HG03378 (cell line): Measurements from ENCODE around the gene GRK1.

Experiments
- ATAC-seq: cut with Tn5 transposase; IDR thresholded peaks from one replicate; pipeline ENCODE4 v1.9.1; 2021; ENCODE audit warnings: mild to moderate bottlenecking, moderate library complexity; ENCODE audit not compliant: unreplicated experiment

Gene GRK1

DNA sequence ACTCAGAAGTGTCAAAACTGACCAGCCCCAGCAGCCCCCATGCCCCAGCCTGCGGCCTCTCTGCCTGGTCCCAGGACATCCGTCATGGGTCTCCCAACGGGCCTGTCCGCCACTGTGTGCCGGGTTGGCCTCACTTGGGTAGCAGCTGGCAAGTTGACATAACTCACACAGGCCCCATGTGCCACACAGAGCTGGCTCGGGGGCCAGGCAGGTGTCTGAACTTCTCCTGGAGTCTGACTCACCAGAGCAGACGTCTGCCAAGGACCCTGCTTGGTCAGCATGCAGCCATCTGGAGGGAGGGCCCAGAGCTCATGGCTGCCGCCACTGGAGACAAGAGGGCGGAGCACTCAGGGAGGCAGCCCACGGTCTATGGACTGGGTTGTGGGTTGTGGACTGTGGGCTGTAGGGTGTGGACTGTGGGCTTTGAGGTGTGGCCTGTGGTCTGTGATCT is 60.0 kb downstream of the GRK1 start:
- no peak for ATAC-seq

DNA sequence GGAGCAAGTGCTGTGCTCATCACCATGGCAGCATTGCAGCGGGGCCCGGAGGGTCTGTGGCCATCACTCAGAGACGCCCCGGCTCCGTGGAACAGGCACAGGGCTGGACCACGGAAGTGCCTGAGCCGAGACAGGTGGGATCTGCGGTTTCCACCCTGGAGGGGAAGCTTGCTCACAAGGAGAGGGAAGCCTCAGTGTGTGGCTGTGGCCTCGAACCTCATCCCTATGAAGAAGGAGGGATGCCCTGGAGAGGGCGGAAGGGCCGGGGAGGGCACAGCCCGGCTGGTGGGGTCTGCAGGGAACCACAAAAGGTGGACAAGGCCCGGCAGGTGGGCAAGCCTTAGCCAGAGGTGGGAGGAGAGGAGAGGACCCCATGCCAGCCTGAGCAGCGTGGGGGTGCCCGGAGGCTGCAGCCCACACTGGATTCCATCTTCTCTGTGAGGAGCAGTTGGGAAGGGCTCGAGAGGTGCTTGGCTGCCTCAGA is 61.6 kb downstream of the GRK1 start:
- ATAC-seq = no peak

DNA sequence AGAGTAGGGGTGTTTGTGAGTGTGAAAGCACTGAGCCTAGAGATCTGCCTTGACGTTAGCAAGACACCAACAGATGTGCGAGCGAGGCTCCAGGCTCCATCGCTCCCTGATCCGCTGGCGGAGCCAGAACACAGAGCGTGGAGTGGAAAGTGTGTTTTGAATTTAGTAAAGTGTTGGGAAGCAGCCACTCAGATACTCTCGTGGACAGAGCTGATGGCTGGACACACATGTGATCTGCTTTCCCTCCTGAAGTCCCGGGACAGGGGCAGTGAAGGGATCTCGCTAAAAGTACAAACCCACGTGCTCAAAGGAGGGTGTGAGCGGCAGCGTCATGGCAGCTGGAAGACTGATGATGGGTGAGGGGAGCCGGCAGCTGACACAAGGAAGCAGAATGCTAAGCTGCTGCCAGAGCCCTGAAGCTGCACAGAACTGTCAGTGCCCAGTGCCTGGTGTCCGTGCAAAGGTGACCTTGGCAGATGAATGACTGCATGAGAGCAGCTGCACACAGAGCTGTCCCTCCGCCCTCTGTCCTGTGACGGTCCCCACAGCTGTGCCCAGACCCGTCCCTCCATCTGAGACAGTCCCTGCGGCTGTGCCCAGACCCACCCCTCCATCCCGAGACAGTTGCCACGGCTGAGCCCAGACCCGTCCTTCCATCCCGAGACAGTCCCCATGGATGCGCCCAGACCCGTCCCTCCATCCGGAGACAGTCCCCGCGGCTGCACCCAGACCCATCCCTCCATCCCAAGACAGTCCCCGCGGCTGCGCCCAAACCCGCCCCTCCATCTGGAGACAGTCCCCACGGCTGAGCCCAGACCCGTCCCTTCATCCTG is 62.4 kb downstream of the GRK1 start:
- no peak for ATAC-seq

DNA sequence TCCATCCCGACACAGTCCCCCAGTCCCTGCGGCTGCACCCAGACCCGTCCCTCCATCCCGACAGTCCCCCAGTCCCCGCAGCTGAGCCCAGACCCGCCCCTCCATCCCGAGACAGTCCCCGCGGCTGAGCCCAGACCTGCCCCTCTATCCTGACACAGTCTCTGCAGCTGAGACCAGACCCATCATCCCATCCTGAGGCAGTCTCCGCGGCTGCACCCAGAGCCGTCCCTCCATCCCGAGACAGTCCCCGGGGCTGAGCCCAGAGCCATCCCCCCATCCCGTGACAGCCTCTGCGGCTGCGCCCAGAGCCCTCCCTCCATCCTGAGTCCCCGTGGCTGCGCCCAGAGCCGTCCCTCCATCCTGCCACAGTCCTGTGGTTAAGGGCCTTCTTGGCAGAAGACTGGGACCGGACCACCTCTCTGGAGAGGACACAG is 63.3 kb downstream of the GRK1 start:
- ATAC-seq = no peak

DNA sequence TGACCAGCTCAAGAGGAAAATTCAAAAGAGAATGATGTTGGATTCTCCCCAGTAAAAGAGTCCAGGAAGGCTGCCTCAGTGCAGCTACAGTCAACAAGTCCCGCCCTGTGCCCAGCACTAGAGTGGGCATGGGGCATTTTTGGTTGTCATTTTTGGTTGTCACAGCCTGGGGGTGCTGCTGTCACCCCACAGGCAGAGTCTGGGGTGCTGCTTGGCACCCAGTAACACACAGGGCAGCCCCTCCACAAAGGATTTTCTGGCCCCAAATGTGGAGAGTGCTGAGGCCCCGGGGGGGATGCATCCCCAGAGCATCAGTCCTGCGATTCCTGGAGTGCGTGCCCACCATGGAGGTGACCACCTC is 63.8 kb downstream of the GRK1 start:
- no peak for ATAC-seq

DNA sequence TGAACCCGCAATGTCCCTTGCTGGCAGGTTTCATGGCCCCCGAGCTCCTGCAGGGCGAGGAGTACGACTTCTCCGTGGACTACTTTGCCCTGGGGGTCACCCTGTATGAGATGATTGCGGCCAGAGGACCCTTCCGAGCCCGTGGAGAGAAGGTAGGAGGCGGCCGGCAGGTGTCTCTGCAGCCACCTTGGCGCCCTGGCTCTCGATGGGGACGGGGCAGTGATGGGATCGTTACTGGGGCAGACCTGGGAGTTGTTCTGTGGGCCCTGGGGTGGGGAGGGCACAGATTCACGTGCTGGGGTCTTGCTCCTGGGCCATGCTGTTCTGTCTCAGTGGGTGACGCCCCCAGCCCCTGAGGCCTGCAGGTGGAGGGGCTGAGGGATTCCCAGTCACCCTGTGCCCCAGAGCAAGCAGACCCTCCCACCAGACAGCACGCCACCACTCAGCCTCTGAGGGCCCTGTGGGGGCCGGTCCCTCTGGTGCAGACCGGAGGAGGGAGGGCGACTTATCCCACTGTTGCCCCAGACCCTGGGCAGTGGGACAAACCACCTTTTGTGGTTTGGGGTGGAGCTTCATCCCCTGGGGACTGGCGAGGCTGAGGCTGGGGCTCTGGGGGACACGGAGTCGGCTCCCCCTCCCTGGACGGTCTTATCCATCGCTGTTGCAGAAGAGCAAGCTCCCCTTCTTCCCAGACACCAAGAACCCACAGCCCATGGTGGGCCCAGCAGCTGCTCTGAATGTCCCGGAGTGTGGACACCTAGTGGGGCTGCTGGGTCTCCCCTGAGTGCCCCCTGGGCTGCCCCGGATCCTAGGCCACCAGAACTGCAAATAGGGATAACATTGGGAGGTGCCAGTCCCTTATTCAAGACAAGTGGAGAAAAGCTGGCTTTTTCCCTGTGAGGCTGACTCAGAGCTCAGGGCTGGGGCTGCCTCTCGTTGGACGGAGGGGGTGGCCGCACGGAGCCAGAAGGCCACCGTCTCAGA is 64.5 kb downstream of the GRK1 start:
- no peak for ATAC-seq

DNA sequence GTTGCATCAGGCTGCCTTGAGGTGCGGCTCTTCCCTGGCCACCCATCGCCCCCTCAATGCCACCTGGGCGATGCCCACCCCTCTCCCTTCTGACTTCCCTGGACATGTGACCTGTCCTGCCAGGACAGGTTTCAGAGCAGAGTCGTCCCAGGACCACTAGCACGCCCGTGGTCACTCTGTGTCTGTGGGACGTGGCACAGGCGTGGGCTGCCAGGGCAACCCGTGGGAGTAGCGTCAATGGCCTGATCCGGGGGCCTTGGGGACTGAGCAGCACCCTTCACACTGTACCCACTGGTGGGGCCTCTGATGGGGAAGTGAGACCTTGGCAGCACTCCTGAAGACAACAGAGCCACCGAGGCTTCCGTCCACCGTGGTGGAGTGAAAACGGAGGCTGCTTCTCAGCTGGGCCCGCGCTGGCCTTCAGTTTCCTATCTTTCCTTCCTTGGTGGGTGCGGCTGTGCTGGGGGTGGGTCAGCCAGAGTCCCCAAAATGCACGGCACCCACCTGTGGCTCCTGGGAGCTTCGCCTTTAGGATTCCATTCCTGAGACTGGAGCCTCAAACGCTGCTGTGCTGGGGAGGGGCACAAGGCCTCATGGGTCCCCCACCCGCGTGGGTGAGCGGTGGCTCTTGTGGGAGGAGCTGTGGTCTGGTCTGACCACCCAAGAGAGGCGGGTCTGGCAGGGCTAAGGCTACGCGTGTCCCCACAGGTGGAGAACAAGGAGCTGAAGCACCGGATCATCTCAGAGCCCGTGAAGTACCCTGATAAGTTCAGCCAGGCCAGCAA is 65.3 kb downstream of the GRK1 start:
- ATAC-seq = no peak

DNA sequence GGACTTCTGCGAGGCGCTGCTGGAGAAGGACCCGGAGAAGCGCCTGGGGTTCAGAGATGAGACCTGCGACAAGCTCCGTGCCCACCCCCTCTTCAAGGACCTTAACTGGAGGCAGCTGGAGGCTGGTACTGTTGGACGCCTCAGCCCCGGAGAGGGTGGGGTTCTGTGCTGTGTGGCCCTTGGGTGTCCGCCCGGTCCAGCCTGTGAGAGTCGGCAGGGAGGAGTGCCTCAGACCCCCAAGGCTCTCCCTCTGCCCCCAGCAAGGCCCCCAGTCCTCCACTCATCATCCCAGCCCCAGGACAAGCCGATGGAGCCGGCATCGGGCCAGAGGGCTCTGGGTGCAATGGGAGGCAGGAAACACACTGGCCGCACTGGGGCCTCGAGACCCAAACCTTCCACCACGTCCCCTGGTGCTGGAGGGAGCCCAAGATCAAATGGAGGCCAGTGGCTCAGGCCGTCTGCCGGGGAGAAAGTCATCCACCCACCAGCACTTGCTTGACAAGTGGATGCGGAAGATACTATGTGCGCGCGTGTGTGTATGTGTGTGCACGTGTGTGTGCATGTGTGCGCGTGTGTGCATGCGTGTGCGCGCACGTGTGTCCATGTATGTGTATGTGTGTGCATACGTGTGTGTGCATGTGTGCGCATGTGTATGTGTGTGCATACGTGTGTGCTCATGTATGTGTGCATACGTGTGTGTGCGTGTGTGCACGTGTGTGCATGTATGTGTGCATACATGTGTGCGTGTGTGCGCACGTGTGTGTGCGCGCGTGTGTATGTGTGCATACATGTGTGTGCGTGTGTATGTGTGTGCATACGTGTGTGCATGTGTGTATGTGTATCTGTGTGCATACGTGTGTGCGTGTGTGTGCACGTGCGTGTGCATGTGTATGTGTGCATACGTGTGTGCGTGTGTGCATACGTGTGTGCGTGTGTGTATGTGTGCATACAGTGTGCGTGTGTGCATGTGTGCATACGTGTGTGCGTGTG is 66.2 kb downstream of the GRK1 start:
- no peak for ATAC-seq

DNA sequence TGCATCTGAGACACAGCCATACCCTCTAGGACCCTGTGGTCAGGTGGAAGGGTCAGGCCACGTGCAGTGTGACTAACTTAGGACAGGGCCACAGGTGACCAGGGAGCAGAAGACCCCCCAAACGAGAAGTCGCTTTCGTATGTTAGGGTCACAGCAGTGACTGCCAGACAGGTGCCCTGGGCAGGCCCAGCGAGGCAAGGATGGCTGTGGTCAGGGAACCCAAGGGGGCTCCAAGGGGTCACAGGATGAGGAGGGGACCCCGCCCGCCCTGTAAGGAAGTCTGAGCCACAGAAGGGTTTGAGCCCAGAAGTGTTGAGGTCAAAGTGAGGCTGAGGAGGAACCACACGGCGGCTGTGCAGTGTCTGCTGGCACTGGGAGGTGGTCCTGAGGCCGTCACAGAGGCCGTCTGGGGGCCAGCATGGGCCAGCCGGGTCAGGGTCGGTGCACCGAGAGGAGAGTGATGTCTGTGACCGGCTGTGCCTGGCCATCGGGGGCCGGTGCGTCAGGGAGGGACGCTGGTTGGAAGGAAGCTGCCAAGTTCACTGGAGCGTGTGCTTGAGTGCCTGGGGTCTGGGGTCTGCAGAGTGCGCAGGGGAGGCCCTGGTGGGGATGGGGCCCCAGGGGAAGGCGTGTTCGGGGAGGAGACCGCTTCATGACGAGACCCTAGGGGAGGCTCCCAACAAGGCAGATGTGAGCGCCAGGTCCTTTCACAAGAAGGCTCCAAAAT is 67.2 kb downstream of the GRK1 start:
- no peak for ATAC-seq

DNA sequence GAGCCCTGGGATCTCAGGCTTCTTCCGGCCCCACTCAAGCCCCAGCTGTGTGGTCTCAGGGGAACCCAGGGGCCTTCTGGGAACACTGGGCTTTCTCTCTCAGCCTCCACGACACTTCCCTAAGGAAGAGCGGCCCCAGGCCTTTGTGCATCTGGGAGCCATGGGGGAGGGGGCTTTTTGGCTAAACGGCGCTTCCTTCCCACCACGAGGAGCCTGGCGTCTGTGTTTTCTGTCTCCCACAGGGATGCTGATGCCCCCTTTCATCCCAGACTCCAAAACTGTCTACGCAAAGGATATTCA is 67.8 kb downstream of the GRK1 start:
- no peak for ATAC-seq

DNA sequence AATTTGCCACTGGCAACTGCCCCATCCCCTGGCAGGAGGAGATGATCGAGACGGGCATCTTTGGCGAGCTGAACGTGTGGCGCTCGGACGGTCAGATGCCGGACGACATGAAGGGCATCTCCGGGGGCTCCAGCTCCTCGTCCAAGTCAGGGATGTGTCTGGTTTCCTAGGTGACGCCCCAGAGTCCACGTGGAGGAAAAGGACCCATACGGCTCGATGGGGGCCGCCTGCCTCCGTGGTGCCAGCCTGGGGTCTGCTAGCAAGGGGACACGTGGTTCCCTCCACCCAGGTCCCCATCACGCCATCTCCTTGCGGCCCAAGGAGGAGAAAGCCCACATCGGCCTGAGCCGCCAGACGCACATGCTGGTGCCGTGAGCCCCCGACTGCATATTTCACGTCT is 68.2 kb downstream of the GRK1 start:
- ATAC-seq = no peak

DNA sequence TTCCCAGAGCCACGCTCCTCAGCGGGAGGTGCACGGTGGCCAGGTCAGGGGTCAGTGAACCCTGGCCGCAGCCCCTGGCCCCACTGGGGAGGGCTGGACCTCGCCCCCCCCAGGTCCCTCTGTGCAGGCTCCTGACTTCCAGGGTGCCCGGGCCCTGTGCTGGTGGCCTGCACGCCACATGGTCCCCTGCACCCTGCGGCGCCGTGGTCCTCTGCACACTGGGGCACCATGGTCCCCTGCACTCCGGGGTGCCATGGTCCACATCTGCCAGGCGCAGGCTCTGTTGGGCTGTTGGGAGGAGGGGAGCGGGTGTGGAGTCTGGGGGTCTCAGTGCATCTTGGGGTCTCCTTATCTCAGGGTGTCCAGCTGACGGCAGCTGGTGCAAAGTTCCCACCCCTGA is 68.7 kb downstream of the GRK1 start:
- no peak for ATAC-seq

DNA sequence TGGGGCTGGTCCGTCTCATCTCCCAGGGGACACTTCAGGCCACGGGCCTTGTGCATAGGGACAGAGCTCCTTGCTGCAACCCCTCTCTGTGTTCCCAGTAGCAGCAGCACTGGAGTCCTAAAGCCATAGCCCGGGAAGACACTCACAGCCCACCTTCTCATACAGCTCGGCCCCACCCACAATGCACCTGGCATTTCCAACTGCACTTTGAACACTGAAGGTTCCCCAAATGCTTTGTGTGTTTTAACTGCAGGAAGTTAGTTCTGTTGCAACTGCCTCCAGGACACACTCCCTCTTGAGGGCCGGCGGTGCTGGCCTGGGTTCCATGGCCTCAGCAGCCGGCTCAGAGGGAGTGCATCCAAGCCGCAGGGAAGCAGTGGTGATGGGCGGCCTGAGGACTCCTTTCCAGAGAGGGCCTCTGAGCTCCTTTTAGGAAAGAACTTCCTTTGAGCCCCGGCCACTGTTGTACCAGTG is 69.3 kb downstream of the GRK1 start:
- no peak for ATAC-seq

DNA sequence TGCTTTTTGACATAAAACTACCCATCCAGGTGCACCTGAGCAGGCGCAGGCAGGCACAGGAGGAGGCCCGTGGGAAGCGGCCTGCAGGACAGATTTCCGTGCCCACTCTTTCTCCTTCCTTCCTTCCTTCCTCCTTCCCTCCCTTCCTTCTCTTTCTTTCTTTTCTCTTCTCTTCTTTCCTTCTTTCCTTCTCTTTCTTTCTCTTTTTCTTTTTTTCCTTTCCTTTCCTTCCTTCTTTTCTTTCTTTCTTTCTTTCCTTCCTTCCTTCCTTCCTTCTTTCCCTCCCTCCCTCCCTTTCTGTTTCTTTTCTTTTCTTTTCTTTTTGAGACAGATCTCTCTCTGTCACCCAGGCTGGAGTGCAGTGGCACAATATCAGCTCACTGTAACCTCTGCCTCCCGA is 70.8 kb downstream of the GRK1 start:
- ATAC-seq = no peak

DNA sequence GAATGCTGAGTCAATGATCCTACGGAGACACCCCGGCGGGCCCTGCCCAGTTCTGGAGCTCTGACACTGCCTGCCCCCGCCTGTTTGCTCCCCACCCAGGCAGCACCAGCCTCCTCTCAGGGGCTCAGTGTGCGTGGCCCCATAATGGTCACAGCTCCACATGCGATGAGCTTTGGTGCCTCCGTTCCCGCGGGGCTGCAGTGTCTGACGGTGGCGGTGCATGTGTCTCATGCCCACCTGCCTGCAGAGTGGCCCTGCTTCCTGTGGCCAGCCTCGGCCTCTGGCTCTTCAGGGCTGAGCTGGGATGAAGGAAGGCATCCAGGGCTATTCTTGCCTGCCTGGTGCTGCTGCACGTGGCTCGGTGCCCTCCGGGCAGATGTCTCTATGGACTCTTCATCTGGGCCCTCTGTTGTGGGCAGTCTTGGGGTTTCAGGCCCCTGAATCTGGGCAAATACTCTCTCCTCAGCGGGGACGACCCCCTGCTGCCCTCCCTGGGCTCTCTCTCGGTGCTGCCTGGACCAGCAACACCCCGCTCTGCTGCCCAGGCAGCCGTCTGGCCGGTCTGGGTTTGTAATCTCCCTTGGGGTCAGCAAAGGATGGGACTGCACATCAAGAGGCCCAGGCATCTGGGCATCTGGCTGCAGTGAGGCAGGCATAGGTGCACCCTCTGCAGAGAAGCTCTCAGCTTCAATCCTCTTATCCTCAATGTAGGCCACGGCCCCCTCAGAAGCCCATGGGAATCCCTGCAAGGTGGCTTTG is 72.7 kb downstream of the GRK1 start:
- ATAC-seq = no peak

DNA sequence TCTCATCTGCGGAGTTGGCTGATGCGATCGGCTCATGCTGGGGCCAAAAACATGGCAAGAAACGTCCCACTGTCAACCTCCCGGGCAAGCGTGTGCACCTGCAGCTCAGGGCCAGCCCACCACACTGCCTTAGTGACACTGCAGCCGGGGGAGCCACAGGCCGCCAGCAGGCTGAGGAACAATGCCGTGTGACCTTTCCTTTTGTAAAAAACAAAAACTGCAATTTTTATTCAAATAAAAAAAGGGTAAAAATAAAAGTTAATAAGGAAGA is 73.2 kb downstream of the GRK1 start:
- ATAC-seq = no peak

DNA sequence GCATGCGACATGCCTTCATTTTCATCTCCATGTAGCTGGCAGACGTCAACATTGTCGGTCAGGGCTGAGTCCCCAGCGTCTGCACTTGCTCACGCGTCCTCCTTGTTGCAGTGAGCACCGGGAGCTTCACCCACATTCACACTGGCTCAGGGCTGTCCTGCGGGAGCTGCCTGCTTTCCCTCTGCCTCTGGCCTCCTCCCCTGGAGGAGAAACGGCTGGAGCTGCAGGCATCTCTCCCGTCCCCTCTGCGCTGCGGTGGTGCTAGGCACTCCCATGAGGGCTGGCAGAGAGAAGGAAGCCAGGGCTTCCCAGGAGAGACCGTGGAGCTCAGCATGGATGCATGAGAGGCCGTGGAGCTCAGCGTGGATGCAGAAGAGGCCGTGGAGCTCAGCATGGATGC is 73.6 kb downstream of the GRK1 start:
- ATAC-seq = no peak

DNA sequence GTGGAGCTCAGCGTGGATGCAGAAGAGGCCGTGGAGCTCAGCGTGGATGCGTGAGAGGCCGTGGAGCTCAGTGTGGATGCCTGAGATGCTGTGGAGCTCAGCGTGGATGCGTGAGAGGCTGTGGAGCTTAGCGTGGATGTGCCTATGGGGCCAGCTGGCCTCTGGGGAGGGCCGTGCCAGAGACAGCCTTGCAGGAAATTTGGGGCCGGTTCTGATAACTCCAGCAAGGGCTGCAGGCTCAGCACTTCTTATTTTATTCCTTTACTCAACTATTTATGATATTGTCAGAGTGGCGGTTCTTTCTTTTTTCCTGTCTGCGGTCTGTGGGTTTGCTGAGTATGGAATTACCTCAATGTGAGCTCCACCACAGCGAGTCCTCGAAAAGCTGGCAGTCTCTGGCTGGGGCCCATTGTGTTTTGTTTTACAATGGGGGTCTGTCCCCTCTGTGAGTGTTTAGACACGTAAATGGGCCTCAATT is 74.2 kb downstream of the GRK1 start:
- no peak for ATAC-seq
